ENCODE data around the gene TUBA3E. TPM values are rescaled to one million over a fixed set of nuclear protein-coding genes. Genes with fewer than 3 reads are reported as not detected.
"Not testable (repeated sequence)": the region's sequence is repeated elsewhere in the genome, so short reads cannot be mapped to it uniquely, and the experiment has no call there.

The TUBA3E gene
- total and polyA plus RNA-seq, 5 donors from 2014 or later, result not detected

GRCh38 chr2:130154773-130155765 lies 43.2 kb downstream of the TUBA3E start:
- Histone ChIP-seq H3K9me3 (ENCODE audit: control insufficient read depth in 2 of 2, low read length in 2 of 2) (no peaks in the 10 kb centered on the region), H3K27ac (ENCODE audit: insufficient read depth, low read length, poor library complexity, severe bottlenecking) (no peak overlapping the region), H3K36me3 (ENCODE audit: control insufficient read depth, insufficient read depth, low read length) (peaks cover 13% of the 10 kb centered on the region), H3K4me1 (ENCODE audit: control insufficient read depth, insufficient read depth, low read length, poor library complexity, severe bottlenecking) (no peaks in the 10 kb centered on the region), H3K27me3 (ENCODE audit: control insufficient read depth, insufficient read depth, low read length) (no peaks in the 10 kb centered on the region), H3K4me3 (ENCODE audit: low read depth, low read length) (no peak overlapping the region)
- Mint-ChIP-seq H3K36me3 (peaks cover 13% of the 10 kb centered on the region), H3K27me3 (no peaks in the 10 kb centered on the region), H3K4me1 (no peaks in the 10 kb centered on the region), H3K27ac (no peak overlapping the region), H3K4me3 (no peak overlapping the region), H3K9me3 (peaks cover 0 to 2% (median 0%) of the 10 kb centered on the region in 7 donors)
- DNase-seq (no peak), ATAC-seq (ENCODE audit: low read depth in 2 of 2) (no peak)

- not testable (repeated sequence) for ATAC-seq (ENCODE audit: low read depth in 2 of 2); H3K4me3 ChIP-seq (ENCODE audit: low read depth, low read length); H3K9me3 ChIP-seq (ENCODE audit: control insufficient read depth in 2 of 2, low read length in 2 of 2); H3K27me3 Mint-ChIP-seq; H3K4me1 ChIP-seq (ENCODE audit: control insufficient read depth, insufficient read depth, low read length, poor library complexity, severe bottlenecking); H3K27me3 ChIP-seq (ENCODE audit: control insufficient read depth, insufficient read depth, low read length); H3K27ac ChIP-seq (ENCODE audit: insufficient read depth, low read length, poor library complexity, severe bottlenecking); H3K4me1 Mint-ChIP-seq; H3K4me3 Mint-ChIP-seq; DNase-seq; H3K9me3 Mint-ChIP-seq; H3K27ac Mint-ChIP-seq
- H3K36me3 ChIP-seq (ENCODE audit: control insufficient read depth, insufficient read depth, low read length), result peaks cover 13% of the 10 kb centered on the region
- H3K36me3 Mint-ChIP-seq, result peaks cover 13% of the 10 kb centered on the region
These were observed 43.8 kb downstream of the TUBA3E start for GRCh38 chr2:130154423-130154770.

- H3K4me1 Mint-ChIP-seq; DNase-seq; H3K9me3 ChIP-seq (ENCODE audit: control insufficient read depth in 2 of 2, low read length in 2 of 2); ATAC-seq (ENCODE audit: low read depth in 2 of 2); H3K4me1 ChIP-seq (ENCODE audit: control insufficient read depth, insufficient read depth, low read length, poor library complexity, severe bottlenecking); H3K27ac Mint-ChIP-seq; H3K4me3 ChIP-seq (ENCODE audit: low read depth, low read length); H3K4me3 Mint-ChIP-seq; H3K27me3 Mint-ChIP-seq; H3K27me3 ChIP-seq (ENCODE audit: control insufficient read depth, insufficient read depth, low read length); H3K27ac ChIP-seq (ENCODE audit: insufficient read depth, low read length, poor library complexity, severe bottlenecking); H3K9me3 Mint-ChIP-seq: not testable (repeated sequence)
- peaks cover 13% of the 10 kb centered on the region for H3K36me3 Mint-ChIP-seq
- H3K36me3 ChIP-seq (ENCODE audit: control insufficient read depth, insufficient read depth, low read length), result peaks cover 13% of the 10 kb centered on the region
These were observed 44.4 kb downstream of the TUBA3E start for GRCh38 chr2:130153721-130154422.

GRCh38 chr2:130152816-130153595 lies 45.2 kb downstream of the TUBA3E start:
- H3K36me3 Mint-ChIP-seq, result peaks cover 13% of the 10 kb centered on the region
- H3K27me3 Mint-ChIP-seq, result no peaks in the 10 kb centered on the region
- H3K9me3 Mint-ChIP-seq, result peaks cover 0 to 2% (median 0%) of the 10 kb centered on the region in 7 donors
- H3K36me3 ChIP-seq (ENCODE audit: control insufficient read depth, insufficient read depth, low read length), result peaks cover 13% of the 10 kb centered on the region
- H3K4me3 ChIP-seq (ENCODE audit: low read depth, low read length), result no peak overlapping the region
- H3K9me3 ChIP-seq (ENCODE audit: control insufficient read depth in 2 of 2, low read length in 2 of 2), result no peaks in the 10 kb centered on the region
- no peak overlapping the region for H3K4me3 Mint-ChIP-seq
- H3K27ac Mint-ChIP-seq, result no peak overlapping the region
- no peak overlapping the region for H3K27ac ChIP-seq (ENCODE audit: insufficient read depth, low read length, poor library complexity, severe bottlenecking)
- H3K4me1 Mint-ChIP-seq, result no peaks in the 10 kb centered on the region
- H3K27me3 ChIP-seq (ENCODE audit: control insufficient read depth, insufficient read depth, low read length), result no peaks in the 10 kb centered on the region
- DNase-seq (no peak), ATAC-seq (ENCODE audit: low read depth in 2 of 2) (no peak)
- H3K4me1 ChIP-seq (ENCODE audit: control insufficient read depth, insufficient read depth, low read length, poor library complexity, severe bottlenecking), result no peaks in the 10 kb centered on the region

GRCh38 chr2:130152136-130152815 lies 46.0 kb downstream of the TUBA3E start:
- H3K9me3 Mint-ChIP-seq; H3K9me3 ChIP-seq (ENCODE audit: control insufficient read depth in 2 of 2, low read length in 2 of 2); H3K4me1 Mint-ChIP-seq; H3K4me3 ChIP-seq (ENCODE audit: low read depth, low read length); DNase-seq; H3K27ac ChIP-seq (ENCODE audit: insufficient read depth, low read length, poor library complexity, severe bottlenecking); H3K4me3 Mint-ChIP-seq; H3K4me1 ChIP-seq (ENCODE audit: control insufficient read depth, insufficient read depth, low read length, poor library complexity, severe bottlenecking); H3K27me3 Mint-ChIP-seq; H3K27ac Mint-ChIP-seq; ATAC-seq (ENCODE audit: low read depth in 2 of 2); H3K27me3 ChIP-seq (ENCODE audit: control insufficient read depth, insufficient read depth, low read length): not testable (repeated sequence)
- peaks cover 13% of the 10 kb centered on the region for H3K36me3 Mint-ChIP-seq
- H3K36me3 ChIP-seq (ENCODE audit: control insufficient read depth, insufficient read depth, low read length), result peaks cover 13% of the 10 kb centered on the region

- H3K27me3 ChIP-seq (ENCODE audit: control insufficient read depth, insufficient read depth, low read length); H3K4me1 Mint-ChIP-seq; H3K9me3 ChIP-seq (ENCODE audit: control insufficient read depth in 2 of 2, low read length in 2 of 2); H3K4me3 ChIP-seq (ENCODE audit: low read depth, low read length); H3K4me3 Mint-ChIP-seq; ATAC-seq (ENCODE audit: low read depth in 2 of 2); H3K4me1 ChIP-seq (ENCODE audit: control insufficient read depth, insufficient read depth, low read length, poor library complexity, severe bottlenecking); DNase-seq; H3K27ac ChIP-seq (ENCODE audit: insufficient read depth, low read length, poor library complexity, severe bottlenecking); H3K27ac Mint-ChIP-seq; H3K9me3 Mint-ChIP-seq; H3K36me3 Mint-ChIP-seq: not testable (repeated sequence)
- peaks cover 13% of the 10 kb centered on the region for H3K36me3 ChIP-seq (ENCODE audit: control insufficient read depth, insufficient read depth, low read length)
- peaks cover 13% of the 10 kb centered on the region for H3K27me3 Mint-ChIP-seq
These were observed 47.1 kb downstream of the TUBA3E start for GRCh38 chr2:130151145-130151512.
